GM06990 (cell line): ENCODE data around the gene MPC1.
"Not testable (repeated sequence)": the region's sequence is repeated elsewhere in the genome, so short reads cannot be mapped to it uniquely, and the experiment has no call there.

Source experiments
- DNase-seq: peaks from one replicate; pipeline ENCODE4 v3.0.0-alpha.2; 2011; ENCODE audit not compliant: insufficient read length; ENCODE audit errors: extremely low read depth
- H3K27me3 ChIP-seq: replicated peaks from 2 replicates; pipeline ENCODE4 v1.6.0; 2011; ENCODE audit warnings: low read length; ENCODE audit not compliant: control insufficient read depth, insufficient read depth
- H3K36me3 ChIP-seq: 2 replicates; pipeline ENCODE4 v1.5.1; 2011; ENCODE audit warnings: low read length; ENCODE audit not compliant: control insufficient read depth, insufficient read depth
- H3K4me3 ChIP-seq: replicated peaks from 2 replicates; pipeline ENCODE4 v1.5.1; 2011; ENCODE audit warnings: low read depth, mild to moderate bottlenecking, control low read depth, low read length
- CTCF ChIP-seq: IDR thresholded peaks from 2 replicates; pipeline ENCODE4 v1.5.1; 2011; ENCODE audit warnings: low read length, control low read depth, mild to moderate bottlenecking, inconsistent platforms; ENCODE audit not compliant: insufficient read depth, poor library complexity, severe bottlenecking

Gene MPC1

GRCh38 chr6:166365806-166366205, 16.9 kb downstream of the MPC1 start:
- no peak for DNase-seq
- Histone ChIP-seq H3K27me3 (no peaks in the 10 kb centered on the region), H3K4me3 (no peak overlapping the region), H3K36me3 (peaks cover 14% of the 10 kb centered on the region)
- TF ChIP-seq CTCF: no peak

- no peak for DNase-seq
- H3K27me3 ChIP-seq: no peaks in the 10 kb centered on the region
- no peak overlapping the region for H3K4me3 ChIP-seq
- no peak for TF ChIP-seq CTCF
- peaks cover 14% of the 10 kb centered on the region for H3K36me3 ChIP-seq
Observed at GRCh38 chr6:166365221-166365620, 17.5 kb downstream of the MPC1 start.

GRCh38 chr6:166364456-166364855, 18.3 kb downstream of the MPC1 start:
- H3K4me3 ChIP-seq: no peak overlapping the region
- no peak for DNase-seq
- no peak for TF ChIP-seq CTCF

GRCh38 chr6:166362427-166362826, 20.3 kb downstream of the MPC1 start:
- H3K4me3 ChIP-seq, DNase-seq, H3K27me3 ChIP-seq: not testable (repeated sequence)
- H3K36me3 ChIP-seq: peaks cover 13% of the 10 kb centered on the region

More at GRCh38 chr6:166364456-166364855, 18.3 kb downstream of the MPC1 start:
- Histone ChIP-seq H3K27me3 (no peaks in the 10 kb centered on the region), H3K36me3 (peaks cover 13% of the 10 kb centered on the region)

- Histone ChIP-seq H3K4me3 (no peak overlapping the region), H3K36me3 (peaks cover 13% of the 10 kb centered on the region), H3K27me3 (no peaks in the 10 kb centered on the region)
- TF ChIP-seq CTCF: no peak
- DNase-seq: no peak
Observed at GRCh38 chr6:166361077-166361429, 21.7 kb downstream of the MPC1 start.

- Histone ChIP-seq H3K4me3 (no peak overlapping the region), H3K27me3 (no peaks in the 10 kb centered on the region), H3K36me3 (peaks cover 12% of the 10 kb centered on the region)
- no peak for TF ChIP-seq CTCF
- no peak for DNase-seq
Observed at GRCh38 chr6:166360243-166361076, 22.3 kb downstream of the MPC1 start.
